Measurements from ENCODE around the gene BHMT.

Gene BHMT, protein sequence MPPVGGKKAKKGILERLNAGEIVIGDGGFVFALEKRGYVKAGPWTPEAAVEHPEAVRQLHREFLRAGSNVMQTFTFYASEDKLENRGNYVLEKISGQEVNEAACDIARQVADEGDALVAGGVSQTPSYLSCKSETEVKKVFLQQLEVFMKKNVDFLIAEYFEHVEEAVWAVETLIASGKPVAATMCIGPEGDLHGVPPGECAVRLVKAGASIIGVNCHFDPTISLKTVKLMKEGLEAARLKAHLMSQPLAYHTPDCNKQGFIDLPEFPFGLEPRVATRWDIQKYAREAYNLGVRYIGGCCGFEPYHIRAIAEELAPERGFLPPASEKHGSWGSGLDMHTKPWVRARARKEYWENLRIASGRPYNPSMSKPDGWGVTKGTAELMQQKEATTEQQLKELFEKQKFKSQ

DNA sequence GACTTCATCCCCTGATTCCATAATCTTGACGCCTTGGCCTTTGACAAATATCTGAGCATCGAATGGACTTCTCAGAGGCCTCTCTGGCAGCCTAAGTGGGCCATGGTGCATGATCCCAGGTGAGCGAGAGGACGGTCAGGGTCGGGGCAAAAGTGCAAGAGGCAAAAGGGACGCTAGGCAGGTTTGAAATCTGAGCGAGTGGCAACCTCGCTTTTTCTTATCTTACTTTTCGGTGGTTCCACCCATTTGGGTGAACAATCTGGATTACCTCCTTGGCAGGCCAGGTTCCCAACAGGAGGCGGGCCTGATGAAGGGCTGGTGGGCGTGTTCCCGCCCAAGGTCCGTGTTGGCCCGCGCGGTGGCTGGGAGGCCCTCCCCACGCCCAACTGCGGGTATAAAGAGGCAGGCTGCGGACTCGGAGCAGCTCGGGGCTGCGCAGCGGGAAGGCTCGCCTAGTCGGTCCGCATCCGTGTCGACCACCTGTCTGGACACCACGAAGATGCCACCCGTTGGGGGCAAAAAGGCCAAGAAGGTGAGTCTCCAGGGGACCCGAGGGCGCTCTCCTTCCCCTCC, at the start of gene BHMT:
BHMT (plus strand) TSS at position 423 of the 573 bp plus-strand sequence; CDS start at position 500, 77 bp downstream.
- DNase-seq (ENCODE audit: low read depth) = no peak
- TF ChIP-seq POLR2A (IDR thresholded peaks at IDR 0.05; ENCODE audit: extremely low read depth, insufficient read length) (no peak), CTCF (IDR thresholded peaks at IDR 0.05; ENCODE audit: low read depth, low read length) (no peak), MYC (IDR thresholded peaks at IDR 0.05; ENCODE audit: low read depth, low read length) (no peak)
- TF ChIP-seq, protein P1, sequence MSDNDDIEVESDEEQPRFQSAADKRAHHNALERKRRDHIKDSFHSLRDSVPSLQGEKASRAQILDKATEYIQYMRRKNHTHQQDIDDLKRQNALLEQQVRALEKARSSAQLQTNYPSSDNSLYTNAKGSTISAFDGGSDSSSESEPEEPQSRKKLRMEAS (IDR thresholded peaks at IDR 0.05; ENCODE audit: low read depth, low read length) = no peak

DNA sequence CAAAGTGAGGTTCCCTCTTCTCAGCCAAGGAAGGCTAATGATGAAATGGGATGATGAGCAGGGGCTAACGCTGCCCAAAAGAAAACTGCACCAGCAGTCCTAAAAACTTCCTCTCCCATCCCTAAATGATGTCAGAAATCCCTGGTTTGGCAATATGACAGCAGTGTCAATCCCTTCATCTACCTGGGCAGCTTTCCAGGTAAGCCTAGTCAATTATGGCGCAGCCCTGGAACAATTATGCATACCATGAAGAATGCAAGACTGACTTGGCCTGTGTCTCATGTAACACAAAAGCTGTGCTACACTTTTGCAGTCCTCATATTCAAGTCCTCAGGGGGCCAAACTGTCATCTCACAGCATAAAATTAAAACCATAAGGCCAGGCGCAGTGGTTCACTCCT, 49.2 kb upstream of the BHMT start:
- TF ChIP-seq, protein P1 (IDR thresholded peaks at IDR 0.05; ENCODE audit: low read depth, low read length) = no peak
- TF ChIP-seq MYC (IDR thresholded peaks at IDR 0.05; ENCODE audit: low read depth, low read length) (no peak), CTCF (IDR thresholded peaks at IDR 0.05; ENCODE audit: low read depth, low read length) (no peak), POLR2A (IDR thresholded peaks at IDR 0.05; ENCODE audit: extremely low read depth, insufficient read length) (no peak)
- DNase-seq (ENCODE audit: low read depth) = no peak
- no peak overlapping the region for H3K4me3 ChIP-seq (ENCODE audit: low read depth, low read length)

More for the DNA sequence above, at the start of gene BHMT:
- no peak within 1 kb of the TSS for H3K4me3 ChIP-seq (ENCODE audit: low read depth, low read length)

DNA sequence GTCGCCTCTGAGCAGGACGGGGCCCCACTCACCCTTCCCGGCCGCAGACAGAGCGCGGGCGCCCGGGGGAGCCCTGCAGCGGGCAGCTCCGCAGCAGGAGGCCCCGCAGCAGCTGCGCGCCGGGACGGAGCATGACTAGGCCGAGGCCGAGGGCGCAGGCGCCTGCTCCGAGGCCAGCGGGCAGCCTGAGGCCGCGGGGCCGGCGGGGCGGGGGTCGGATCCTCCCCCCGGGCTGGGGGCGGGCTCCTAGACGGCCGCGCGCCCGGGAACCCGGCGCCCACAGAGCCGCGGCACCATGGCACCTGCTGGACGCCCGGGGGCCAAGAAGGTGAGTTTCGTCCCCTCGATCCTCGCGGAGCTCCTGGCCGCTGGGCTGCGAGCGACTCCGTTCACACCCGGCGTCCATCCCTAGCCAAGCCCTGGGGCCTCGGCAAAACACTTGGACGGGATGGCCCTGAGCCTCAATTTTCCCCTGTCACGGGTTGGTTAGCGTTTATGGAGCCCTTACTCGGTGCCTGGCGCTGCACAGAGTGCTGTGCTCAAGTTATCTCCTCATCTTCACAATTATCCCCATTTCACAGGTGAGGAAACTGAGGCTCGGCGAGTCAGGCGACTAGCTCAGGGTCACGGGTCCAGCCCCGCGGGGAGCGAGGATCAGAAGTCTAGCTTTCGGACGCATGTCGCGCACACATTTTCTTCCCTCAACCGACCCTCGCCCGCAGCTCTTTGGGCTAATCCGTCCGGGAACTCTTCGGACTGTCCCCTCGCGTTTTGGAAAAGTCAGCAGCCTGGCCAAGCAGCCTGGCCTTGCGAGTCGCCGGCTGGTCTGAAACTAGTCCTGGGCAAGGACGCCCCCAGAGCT, 41.9 kb upstream of the BHMT start, which contains the start of the genes BHMT2 and DMGDH:
BHMT2 (plus strand) TSS at position 280 of the 862 bp plus-strand sequence; CDS start at position 296, 16 bp downstream.
DMGDH (minus strand) TSS at position 187 of the 862 bp plus-strand sequence; CDS start at position 133, 54 bp downstream.
- DNase-seq (ENCODE audit: low read depth) = peak; percentile 47
- H3K4me3 ChIP-seq (ENCODE audit: low read depth, low read length) = no peak within 1 kb of the TSS
- no peak for TF ChIP-seq MYC (IDR thresholded peaks at IDR 0.05; ENCODE audit: low read depth, low read length)
- TF ChIP-seq, protein P1 (IDR thresholded peaks at IDR 0.05; ENCODE audit: low read depth, low read length) = no peak
- TF ChIP-seq POLR2A (IDR thresholded peaks at IDR 0.05; ENCODE audit: extremely low read depth, insufficient read length) = no peak
- no peak for TF ChIP-seq CTCF (IDR thresholded peaks at IDR 0.05; ENCODE audit: low read depth, low read length)

GRCh38 chr5:79070350-79070667, 41.3 kb upstream of the BHMT start:
- no peak overlapping the region for H3K4me3 ChIP-seq (ENCODE audit: low read depth, low read length)
- TF ChIP-seq, protein P1 (IDR thresholded peaks at IDR 0.05; ENCODE audit: low read depth, low read length) = no peak
- no peak for TF ChIP-seq CTCF (IDR thresholded peaks at IDR 0.05; ENCODE audit: low read depth, low read length)
- no peak for TF ChIP-seq MYC (IDR thresholded peaks at IDR 0.05; ENCODE audit: low read depth, low read length)
- no peak for TF ChIP-seq POLR2A (IDR thresholded peaks at IDR 0.05; ENCODE audit: extremely low read depth, insufficient read length)
- no peak for DNase-seq (ENCODE audit: low read depth)

DNA sequence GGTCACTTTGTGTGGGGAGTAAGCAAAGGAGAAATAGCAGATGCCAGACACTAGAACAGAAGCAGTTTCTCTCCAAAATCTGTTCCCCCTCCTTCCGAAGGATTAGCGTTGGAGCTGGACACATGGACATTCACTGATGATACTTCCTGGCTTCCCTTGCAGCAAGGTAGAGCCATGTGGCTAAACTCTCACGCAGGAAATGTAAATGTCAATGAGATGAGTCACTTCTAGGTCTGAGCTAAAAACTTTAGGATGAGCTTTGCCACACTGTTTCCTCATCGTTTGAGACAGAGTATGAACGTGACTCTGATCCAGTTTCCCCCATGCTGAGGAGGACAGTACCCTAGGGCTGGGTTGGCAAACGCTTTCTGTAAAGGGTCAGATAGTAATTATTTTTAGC, 37.0 kb upstream of the BHMT start:
- TF ChIP-seq, protein P1 (IDR thresholded peaks at IDR 0.05; ENCODE audit: low read depth, low read length) = peak; percentile 76
- TF ChIP-seq CTCF (IDR thresholded peaks at IDR 0.05; ENCODE audit: low read depth, low read length) (no peak), MYC (IDR thresholded peaks at IDR 0.05; ENCODE audit: low read depth, low read length) (peak; percentile 82)
- DNase-seq (ENCODE audit: low read depth) = peak; percentile 62
- H3K4me3 ChIP-seq (ENCODE audit: low read depth, low read length) = no peak overlapping the region
